GOT3 (cell line): Measurements from ENCODE around the gene PIM1.
"Not testable (repeated sequence)": the region's sequence is repeated elsewhere in the genome, so short reads cannot be mapped to it uniquely, and the experiment has no call there.

Source experiments
- DNase-seq: peaks from one replicate; lab custom pipeline; 2025; ENCODE audit warnings: mixed read lengths; lab: John Stamatoyannopoulos, UW

PIM1 gene

GRCh38 chr6:37171201-37171969 is 1.4 kb downstream of the PIM1 start:
- DNase-seq: no peak

GRCh38 chr6:37171970-37172812 is 2.2 kb downstream of the PIM1 start:
- DNase-seq: peak; percentile 50

DNA sequence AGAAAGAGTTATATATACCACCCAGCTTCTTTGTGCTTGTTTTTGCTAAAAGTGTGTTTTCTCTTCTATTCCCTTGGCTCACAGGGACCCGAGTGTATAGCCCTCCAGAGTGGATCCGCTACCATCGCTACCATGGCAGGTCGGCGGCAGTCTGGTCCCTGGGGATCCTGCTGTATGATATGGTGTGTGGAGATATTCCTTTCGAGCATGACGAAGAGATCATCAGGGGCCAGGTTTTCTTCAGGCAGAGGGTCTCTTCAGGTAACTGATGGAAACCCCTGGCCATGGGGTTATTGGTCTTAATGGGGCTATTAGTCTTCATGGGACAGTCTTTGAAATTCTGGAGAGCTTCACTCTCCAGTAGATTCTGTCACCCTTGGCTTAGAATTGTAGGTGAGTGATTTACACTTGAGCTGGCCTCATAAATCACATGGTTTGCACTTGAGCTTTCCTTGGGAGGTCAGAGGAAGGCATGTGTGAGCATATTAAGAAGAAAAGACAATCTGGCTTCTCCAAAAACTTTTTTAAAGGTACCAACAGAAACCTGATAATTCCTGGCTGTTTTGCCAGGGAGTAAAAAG is 3.0 kb downstream of the PIM1 start:
- DNase-seq: no peak

DNA sequence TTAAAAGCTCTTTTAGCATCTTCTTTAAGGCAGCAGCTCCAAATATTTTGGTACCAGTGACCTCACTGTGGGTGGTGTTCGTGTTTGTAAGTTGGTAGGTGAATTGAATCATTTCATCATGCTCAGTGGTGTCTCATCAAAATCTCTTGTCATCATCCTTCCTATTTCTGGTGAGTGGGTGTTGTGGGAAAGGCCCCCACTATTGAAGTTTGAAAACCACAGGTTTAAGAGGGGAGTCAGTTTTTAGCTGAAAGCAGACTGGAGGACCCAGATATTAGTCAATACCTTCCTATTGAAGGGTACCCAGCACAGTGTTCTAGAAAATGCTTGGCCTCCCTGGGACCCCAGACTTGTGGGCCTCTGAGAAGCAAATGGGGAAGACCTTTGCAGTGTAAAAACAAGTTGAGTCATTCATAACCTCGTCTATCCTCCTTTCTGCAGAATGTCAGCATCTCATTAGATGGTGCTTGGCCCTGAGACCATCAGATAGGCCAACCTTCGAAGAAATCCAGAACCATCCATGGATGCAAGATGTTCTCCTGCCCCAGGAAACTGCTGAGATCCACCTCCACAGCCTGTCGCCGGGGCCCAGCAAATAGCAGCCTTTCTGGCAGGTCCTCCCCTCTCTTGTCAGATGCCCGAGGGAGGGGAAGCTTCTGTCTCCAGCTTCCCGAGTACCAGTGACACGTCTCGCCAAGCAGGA is 3.7 kb downstream of the PIM1 start:
- DNase-seq: no peak

- no peak for DNase-seq
Observed at GRCh38 chr6:37174196-37174514, 4.2 kb downstream of the PIM1 start.

DNA sequence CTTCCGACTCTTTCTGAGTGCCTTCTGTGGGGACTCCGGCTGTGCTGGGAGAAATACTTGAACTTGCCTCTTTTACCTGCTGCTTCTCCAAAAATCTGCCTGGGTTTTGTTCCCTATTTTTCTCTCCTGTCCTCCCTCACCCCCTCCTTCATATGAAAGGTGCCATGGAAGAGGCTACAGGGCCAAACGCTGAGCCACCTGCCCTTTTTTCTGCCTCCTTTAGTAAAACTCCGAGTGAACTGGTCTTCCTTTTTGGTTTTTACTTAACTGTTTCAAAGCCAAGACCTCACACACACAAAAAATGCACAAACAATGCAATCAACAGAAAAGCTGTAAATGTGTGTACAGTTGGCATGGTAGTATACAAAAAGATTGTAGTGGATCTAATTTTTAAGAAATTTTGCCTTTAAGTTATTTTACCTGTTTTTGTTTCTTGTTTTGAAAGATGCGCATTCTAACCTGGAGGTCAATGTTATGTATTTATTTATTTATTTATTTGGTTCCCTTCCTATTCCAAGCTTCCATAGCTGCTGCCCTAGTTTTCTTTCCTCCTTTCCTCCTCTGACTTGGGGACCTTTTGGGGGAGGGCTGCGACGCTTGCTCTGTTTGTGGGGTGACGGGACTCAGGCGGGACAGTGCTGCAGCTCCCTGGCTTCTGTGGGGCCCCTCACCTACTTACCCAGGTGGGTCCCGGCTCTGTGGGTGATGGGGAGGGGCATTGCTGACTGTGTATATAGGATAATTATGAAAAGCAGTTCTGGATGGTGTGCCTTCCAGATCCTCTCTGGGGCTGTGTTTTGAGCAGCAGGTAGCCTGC is 4.8 kb downstream of the PIM1 start:
- DNase-seq: no peak

DNA sequence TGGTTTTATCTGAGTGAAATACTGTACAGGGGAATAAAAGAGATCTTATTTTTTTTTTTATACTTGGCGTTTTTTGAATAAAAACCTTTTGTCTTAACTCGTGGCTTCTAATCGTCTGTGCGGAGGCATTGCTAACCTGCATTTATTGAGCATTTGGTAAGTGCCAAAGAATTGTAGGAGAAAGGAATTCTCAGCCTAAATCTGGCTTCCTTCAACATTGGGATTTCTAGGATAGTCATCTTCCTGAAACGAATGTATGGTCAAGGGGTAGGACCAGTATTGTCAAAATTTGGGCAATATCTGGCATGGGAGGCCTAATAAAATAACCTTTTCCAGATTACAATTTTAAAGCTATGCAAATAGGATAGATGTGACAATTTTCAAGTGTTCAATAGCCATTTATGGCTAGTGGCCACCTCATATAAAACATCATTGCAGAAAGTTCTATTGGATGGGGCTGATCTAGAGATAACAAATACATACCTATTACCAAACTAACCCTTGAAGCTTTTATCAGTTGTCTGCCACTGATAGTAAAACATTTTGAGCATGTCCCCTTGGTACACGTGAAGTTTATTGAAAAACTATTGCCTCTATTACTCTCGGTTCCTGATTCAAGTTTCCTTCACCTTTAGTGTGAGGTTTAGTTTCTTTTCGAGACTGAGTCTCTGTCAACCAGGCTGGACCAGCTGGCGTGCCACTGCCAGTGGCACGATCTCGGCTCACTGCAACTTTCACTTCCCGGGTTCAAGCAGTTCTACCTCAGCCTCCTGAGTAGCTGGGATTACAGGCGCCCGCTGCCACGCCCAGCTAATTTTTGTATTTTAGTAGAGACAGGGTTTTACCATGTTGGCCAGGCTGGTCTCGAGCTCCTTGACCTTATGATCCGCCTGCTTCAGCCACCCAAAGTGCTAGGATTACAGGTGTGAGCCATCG is 5.6 kb downstream of the PIM1 start:
- no peak for DNase-seq

GRCh38 chr6:37176268-37177076 is 6.5 kb downstream of the PIM1 start:
- no peak for DNase-seq

DNA sequence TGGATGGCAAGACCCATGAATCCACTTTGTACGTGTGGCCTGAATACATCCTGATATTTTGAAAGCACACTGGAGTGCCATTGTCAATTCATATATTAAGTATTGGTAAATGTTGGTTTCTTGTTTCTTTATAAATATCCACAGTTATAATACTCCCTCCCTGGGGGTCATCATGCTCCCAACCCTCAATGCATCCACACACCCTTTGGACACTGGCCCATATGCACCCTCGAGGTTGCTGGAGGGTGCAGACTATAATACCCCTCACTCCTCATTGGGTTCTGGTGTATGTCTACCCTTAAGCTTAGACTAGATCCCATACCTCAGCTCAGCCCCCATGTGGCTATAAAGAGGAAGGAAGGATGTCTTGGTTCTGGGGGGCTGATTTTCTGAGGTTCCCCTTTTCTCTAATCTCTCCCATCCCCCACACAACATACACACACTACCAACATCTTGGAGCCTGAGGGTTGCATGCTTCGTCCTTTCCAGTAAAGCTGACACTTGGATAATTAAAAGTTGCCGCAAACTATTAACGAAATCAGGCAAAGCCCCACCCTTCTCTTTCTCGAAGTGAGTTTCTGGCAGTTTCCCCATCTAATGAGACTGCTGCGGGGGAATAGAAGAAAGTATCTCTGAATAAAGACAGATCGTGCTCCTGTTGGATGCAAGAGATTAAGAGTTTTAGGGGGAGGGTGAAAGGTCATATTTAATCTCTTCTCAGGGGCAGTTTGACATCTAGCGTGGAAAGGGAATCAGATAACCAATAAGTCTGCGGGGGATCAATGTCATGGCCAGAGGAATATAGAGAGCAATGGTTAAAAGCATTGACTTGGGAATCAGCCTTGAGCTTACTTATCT is 7.4 kb downstream of the PIM1 start:
- no peak for DNase-seq

GRCh38 chr6:37177935-37178517 is 8.1 kb downstream of the PIM1 start:
- DNase-seq: no peak

DNA sequence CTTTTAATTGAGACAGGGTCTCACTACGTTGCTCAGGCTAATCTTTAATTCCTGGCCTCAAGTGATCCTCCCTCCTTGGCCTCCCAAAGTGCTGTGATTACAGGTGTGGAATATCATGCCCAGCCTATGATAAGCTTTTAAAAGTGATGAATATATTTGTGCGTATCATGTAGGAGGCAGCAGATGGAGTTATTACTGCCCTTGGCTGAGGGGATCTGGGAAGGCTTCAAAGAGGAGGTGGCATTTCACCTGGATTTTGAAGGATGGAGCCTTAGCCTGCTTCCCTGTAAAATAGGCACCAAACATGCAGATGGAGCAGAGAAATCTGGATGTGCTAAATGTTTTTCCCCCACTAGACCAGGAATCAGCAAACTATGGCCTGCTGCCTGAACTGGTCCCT is 10.1 kb downstream of the PIM1 start:
- DNase-seq: no peak

DNA sequence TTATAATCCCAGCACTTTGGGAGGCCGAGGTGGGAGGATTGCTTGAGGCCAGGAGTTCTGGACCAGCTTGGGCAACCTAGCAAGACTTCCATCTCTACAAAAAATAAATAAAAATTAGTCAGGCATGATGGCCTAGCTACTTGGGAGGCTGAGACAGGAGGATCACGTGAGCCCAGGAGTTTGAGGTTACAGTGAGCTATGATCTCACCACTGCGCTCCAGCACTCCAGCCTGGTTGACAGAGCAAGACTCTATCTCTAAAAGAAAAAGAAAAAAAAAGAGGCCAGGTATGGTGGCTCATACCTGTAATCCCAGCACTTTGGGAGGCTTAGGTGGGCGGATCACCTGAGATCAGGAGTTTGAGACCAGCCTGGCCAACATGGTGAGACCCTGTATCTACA is 10.7 kb downstream of the PIM1 start:
- not testable (repeated sequence) for DNase-seq

- no peak for DNase-seq
Observed at GRCh38 chr6:37182736-37183590, 13.0 kb downstream of the PIM1 start.

- DNase-seq: not testable (repeated sequence)
Observed at GRCh38 chr6:37185949-37186720, 16.2 kb downstream of the PIM1 start.

DNA sequence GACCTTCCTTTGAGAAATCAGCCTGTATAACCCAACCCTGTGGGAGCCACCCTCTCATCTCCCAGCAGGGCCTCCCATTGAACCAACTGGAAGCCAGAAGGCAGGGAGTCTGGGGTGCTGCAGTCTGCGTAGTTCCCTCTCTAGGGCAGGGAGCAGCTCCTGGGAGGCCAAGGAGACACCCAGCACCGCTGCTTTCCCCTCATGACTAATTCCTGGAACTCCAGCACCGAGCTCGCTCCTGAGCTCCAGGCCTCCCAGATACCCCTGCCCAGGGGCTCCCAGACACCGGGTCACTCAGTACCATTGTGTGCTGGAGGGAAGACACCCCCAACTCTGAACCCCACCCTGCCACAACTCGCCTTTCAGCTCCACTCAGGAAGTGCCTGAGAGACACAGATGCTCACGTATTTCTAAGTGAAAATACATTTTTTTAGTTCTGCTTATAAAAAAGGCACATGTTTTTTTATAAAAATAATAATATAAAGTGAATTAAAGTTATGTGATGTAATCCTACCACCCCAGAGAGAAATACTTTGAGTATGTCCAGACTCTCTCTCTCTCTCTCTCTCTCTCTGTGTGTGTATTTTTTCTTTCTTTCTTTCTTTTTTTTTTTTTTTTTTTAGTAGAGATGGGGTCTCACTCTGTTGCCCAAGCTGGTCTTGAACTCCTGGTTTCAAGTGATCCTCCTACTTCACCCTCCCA is 17.5 kb downstream of the PIM1 start:
- DNase-seq: no peak

DNA sequence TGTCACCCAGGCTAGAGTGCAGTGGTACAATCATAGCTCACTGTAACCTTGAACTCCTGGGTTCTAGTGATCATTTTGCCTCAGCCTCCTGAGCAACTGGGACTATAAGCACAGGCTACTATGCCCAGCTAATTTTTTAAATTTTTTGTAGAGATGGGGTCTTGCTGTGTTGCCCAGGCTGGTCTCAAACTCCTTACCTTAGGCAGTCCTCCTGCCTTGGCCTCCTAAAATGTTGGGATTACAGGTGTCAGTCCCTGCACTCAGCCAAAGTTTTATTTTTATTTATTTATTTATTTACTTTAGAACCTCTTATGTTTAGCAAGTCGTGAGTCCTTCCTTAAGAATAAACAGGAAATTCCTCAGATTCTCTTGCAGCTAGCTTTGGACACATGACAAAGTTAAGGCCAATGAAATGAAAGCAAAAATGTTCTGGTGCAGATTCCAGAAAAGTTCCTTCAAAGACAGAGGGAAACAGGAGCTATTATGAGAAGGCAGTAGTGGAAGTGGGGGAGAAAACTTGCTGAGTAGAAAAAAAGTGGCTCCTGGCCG is 19.1 kb downstream of the PIM1 start:
- no peak for DNase-seq
